GM20000 (cell line): Measurements from ENCODE around the gene GSTP1.

Experiments used
- DNase-seq: peaks from one replicate; pipeline ENCODE4 v3.0.0; 2012; ENCODE audit warnings: low spot score
- CTCF ChIP-seq: IDR thresholded peaks from 2 replicates; pipeline ENCODE4 v1.5.1; 2012; ENCODE audit warnings: mild to moderate bottlenecking, control low read depth; ENCODE audit errors: extremely low read depth, missing control alignments

The GSTP1 gene

DNA sequence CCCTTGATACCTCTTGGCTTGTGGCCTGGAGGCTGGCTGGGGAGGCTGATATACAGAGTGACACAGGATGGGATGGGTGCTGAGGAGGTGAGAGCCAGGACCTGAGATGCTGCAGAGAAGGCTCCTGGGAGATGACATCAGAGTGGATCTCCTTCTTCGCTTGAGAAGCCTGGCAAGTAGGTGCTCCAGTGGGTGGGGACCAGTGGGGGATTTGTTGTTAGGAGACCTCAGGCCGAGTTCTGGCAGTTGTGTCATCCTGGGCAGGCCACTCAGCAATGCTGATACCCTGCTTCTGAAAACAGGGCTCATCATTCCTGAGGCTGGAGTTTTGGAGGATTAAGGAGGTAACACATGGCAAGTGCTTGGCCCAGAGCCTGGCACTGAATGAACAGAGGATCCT lies 21.2 kb downstream of the GSTP1 start:
- DNase-seq = no peak
- no peak for TF ChIP-seq CTCF

- no peak for DNase-seq
- no peak for TF ChIP-seq CTCF
Measured at GRCh38 chr11:67605231-67606011, 21.8 kb downstream of the GSTP1 start.

DNA sequence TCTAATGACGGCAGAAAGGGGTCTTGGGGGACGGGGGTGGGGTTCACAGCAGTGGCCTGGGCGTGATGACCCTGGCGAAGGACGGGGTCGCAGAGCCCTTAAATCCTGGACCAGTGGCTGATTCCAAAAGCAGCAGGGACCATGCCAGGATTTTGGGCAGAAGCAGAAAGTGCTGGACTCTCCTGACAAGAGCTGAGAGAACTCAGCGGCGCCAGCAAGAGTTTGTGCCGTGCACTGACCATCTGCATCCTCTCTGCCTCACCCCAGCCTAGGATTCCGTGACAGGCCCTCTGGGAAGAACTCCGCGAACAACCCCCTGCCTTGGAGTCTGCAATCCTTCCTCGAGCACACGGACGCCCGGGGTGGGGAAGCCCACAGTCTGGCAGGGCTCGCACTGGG lies 22.5 kb downstream of the GSTP1 start:
- no peak for TF ChIP-seq CTCF
- DNase-seq = no peak

DNA sequence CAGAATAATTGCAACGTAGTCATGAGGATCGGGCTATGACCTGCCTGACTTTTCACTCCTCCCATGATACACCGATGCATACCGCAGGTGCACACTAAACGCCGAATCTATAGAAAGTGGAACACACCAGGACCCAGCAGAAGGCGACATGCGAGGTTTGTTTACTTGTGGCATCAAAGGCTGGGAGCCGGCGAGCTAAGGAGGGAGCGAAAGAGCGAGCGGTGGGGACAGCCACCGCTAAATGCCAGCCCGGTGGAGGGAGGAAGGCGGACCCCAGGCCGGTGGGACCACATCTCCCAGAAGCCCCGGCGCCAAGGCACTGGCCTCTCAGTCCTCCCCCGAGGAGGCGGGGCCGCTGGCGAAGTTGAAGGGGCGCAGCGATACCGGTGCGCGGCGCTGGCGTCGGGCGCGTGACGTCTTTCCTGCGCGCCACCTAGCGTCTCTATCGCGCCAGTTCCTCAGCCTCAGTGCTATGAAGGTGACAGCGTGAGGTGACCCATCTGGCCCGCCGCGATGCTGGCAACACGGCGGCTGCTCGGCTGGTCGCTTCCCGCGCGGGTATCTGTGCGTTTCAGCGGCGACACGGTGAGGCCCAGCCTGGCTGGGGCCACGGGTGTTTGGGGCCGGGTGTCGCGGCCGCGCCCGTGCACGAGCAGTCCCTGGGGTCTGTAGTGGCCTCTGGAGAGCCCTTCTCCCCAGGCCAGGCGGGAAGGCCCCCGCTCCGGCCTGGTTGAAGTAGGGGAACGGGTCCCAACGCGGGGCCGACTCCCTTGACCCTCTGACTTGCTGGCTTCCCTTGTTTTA lies 23.1 kb downstream of the GSTP1 start, which contains the start of gene NDUFV1:
TSS of gene NDUFV1 (plus strand) at position 445 of the 804 bp plus-strand sequence. CDS start at position 514, 69 bp downstream.
- TF ChIP-seq CTCF = peak; percentile 73
- DNase-seq = peak; percentile 92

GRCh38 chr11:67607507-67607906 lies 23.9 kb downstream of the GSTP1 start:
- DNase-seq = no peak

GRCh38 chr11:67608486-67608885 lies 24.9 kb downstream of the GSTP1 start:
- no peak for DNase-seq
- TF ChIP-seq CTCF = no peak

More at GRCh38 chr11:67607507-67607906, 23.9 kb downstream of the GSTP1 start:
- no peak for TF ChIP-seq CTCF

DNA sequence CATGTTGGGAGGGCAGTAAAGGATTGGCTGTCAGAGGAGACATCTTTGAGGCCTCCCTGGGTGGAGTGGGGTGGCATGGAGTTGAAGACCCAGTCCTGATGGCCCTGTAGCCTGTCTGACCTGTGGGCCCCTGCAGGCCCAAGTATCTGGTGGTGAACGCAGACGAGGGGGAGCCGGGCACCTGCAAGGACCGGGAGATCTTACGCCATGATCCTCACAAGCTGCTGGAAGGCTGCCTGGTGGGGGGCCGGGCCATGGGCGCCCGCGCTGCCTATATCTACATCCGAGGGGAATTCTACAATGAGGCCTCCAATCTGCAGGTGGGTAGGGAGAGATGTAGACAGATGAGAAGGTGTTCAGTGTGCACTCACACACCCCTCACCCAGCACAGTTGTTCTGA lies 25.7 kb downstream of the GSTP1 start:
- no peak for DNase-seq
- TF ChIP-seq CTCF = no peak
